GM18502 (cell line): ENCODE data around the gene SIAH2.
A peak's percentile ranks its signal among the peaks of the same experiment; 100 is the strongest.

Source experiments
- ATAC-seq: cut with Tn5 transposase; IDR thresholded peaks from one replicate; pipeline ENCODE4 v1.9.1; 2021; ENCODE audit warnings: mild to moderate bottlenecking; ENCODE audit not compliant: unreplicated experiment, poor library complexity

Gene SIAH2

DNA sequence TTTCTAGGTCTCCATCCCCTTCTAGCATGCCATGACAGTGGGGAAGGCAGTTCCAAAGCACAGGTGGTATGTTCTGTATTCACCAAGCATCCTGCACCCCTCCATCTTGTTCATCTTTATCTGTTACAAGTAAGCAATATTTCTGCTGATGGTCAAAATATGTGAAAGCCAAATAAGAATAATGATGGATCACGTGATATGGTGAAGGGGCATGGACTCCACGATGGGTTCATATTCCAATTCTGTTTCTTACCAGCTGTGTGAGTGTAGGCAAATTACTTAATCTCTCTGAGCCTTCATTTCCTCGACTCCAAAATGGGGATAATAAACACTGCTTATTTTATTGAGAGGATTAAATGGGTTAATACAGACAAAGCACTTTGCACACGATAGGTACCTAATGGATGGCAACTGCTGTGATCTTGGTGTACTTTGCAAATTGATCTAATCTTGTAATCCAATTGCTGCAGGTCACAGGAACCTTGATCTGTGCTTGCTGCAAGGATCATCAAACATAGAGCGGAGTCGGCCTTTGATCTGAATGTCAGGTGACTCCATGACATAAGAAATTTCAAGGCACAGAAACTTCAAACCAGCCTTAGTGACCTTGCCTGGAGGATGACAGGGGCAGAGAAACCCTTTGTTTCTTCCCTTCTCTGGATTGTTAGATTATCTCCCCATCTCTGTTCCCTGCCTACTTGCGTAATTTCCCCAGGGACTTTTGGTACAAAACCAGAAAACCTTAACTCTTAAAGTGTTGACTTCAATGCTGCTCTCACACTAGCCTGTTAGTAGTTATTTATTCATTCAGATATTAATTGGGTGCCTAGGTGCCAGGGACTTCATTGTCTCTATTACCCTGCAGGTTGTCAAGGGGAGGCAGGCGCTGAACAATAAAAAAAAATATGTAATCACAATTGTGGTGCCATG, 25.8 kb downstream of the SIAH2 start:
- ATAC-seq: no peak

DNA sequence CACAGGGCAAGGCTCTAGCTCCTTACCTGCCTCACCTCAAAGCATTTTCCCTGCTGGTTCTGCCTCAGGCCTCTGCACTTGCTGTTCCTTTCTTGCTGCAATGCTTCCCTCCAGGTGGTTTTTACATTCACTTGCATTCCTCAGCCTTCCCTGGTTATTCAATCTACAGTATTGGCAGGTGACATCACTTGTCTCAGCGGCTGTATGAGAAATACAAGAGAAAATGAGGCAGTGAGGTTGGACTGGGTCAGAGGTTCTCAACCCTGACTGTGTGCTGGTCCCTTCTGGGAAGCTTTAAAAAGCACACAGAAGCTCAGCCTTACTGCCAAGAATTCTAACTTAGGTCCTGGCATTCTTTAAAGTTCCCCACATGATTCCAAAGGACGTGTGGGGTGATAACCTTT, 26.7 kb downstream of the SIAH2 start:
- ATAC-seq: no peak

DNA sequence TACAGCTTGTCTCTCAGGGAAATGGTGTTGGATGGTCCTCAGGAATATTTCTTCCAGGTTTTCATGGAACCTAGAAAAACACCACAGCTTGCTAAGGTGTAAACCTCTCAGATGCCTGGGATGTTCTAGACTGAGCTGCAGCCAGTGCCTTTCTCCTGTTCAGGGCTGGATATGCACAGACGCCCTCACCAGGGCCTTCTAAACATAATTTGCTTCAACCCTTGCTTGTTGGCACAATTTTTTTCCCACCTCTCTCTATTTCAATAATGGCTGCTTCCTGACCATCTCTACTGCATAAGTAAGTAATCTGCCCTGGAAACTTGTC, 28.2 kb downstream of the SIAH2 start:
- no peak for ATAC-seq

DNA sequence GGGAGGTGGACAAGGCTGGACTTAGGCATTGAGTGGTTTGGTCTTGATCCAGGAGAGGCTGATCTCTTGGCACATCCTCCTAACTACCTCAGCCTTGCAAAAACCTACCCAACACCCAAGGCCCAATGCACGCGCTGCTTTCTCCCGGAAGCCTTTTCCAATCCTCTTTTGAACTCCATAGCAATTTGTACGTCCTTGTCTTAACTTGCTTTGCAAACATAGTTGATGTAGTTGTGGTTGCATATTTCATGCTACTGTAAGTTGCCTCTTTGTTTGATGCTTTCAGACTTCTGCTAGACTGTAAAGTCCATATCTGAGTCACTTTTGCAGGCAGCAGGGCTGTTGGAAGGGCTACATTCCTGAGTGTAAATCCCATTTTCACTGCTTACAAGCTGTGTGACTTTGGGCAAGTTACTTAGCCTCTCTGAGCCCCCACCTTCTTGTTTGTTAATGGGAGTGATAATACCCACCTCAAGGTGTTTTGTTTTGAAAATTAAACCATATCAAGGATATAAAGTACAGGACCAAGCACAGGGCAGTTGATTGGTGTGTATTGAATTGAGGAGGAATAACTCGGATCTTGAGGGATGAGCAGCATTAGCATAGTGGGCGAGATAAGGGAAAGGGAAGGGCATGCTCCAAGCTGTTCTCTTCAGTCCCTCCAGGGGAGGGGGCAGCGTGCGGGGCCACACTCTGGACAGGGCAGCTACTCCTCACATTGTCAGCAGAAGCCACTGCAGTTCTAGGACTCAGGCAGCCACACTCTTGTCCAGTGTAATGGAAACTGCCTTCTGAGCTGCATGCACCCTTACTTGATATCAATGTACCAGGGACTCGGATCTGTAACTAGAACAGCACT, 28.8 kb downstream of the SIAH2 start:
- no peak for ATAC-seq

DNA sequence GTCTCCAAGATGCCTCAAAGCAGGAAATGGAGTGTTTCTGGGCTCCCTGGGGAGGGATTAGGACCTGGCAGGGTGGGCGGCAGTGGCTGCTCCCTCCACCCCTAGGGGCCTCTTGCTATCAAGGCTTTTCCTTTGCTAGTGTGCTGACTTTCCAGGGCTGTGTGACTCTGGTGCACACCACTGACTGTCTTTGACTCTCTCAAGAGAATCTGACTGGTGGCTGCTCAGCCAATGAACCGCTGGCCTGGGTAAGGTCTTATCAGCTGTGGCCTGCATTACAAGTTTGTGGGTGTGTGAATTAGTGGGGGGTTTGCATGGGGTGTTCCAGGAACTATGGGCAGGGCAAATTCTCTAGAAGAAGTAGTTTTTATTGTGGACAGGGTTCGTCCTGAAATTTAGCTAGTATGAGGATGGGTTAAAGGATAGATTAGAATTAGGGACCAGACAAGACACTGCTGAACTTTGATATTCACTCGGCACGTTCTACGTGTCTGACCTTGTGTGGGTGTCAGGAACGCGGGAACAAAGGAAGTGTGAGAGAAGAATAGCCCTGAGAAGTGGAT, 29.5 kb downstream of the SIAH2 start:
- no peak for ATAC-seq

DNA sequence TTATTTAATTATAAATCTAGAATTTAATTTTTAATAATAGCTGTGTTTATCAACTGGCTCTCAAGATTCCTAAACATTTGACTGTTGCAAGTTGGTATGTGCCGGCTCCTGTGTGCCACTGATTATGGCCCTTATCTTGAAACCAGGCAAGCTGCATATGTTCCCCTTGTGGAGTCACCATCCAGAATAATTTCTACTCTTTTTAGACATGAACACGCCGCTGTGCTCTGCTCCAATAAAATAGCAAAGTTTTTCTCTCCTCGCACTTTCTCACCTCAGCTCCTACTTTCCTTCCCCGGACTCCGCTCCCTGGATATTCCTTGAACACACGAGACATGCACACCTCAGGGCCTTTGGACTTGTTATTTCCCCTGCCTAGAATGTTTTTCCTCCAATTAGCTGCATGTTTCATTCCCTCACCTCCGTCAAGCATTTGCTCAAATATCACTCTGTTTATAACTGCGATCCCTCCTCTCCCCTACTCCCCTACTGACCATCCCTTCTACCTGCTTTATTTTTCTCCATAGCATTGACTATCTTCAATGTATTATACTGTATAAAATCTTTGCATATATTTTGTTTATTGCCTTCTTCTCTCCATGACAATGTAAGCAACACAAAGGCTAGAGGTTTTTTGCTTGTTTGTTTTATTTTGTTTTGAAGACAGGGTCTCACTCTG, 33.1 kb downstream of the SIAH2 start:
- ATAC-seq: no peak

DNA sequence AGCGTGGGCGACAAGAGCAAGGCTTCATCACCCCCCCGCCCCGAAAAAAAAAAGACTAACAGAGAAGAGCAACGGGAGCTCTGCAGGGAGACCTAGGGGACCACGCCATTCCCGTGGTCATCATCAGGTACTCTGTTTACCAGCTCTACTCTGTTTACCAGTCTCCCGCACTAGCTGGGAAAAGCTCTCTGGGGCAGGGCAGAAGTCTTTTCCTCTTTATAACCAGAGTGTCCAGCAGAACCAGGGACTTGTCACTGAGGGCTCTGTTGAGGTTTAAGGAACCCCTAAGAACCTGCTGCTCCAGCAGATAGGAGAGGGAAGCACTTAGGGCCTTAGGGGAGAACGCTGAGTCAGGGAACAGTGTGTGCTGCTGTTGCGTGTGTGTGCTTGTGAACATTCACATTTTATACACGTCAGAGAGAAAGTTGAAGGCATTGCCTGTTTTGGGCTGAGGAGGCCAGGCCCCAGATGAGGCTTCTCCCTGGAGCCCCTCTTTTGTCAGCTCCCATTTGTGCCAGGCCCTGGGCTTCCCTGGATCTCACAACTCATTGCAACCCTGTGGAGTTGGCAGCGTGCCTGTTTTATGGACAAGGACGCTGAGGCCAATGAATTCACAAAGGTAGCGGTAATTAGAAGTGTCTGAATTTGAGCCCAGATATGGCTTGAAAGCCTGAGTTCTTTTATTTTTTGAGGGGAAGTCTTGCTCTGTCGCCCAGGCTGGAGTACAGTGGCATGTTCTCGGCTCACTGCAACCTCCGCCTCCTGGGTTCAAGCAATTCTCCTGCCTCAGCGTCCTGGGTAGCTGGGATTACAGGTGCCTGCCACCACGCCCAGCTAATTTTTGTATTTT, 35.1 kb downstream of the SIAH2 start:
- no peak for ATAC-seq

DNA sequence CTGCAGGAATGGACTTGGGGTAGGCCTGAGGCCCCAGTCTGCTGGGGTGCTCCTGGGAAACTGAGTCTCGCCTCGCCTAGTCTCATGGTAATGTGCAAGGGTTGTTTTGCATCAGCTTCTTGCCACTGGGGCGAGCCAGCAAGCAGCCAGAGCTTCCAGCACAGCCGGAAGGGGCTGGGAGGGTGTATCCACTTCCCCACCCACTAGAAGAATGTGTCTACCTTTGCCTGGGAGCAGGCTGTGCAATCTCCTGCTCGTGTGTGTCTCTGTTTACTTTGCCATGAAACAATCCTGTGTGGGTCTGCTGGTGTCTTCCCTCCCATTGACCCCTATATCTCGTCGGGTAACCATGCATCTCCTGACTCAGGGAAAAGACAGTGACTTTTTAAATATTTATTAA, 37.4 kb downstream of the SIAH2 start:
- ATAC-seq: no peak

DNA sequence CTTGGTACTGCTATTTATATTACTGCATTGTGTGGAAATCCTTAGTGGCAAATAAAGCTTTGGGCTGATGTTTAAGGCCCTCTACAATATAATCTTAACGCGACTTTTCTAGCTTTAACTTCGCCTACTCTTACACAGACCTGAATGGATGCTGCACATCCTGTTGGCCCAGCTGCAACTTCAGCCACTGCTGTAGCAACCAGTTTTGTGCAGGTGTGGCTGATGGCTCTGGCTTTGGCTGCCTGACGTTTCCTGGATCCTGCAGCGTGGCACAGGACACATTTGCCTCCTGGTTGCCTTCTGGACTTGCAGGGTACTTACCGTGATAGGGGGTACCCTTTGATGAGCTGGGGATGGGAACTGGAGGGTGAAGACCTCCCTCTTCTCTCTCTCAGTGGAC, 39.0 kb downstream of the SIAH2 start:
- ATAC-seq: no peak

DNA sequence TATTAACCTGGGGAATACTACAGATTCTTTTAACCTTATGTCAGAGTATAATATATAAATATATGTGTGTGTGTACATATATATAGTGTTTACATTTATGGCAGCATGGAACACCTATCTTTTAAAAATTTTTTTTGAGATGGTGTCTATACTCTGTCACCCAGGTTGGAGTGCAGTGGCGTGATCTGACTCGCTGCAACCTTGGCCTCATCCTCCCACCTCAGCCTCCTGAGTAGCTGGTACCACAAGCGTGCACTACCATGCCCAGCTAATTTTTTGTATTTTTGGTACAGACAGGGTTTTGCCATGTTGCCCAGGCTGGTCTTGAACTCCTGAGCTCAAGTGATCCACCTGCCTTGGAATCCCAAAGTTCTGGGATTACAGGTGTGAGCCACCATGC, 40.7 kb downstream of the SIAH2 start:
- no peak for ATAC-seq

DNA sequence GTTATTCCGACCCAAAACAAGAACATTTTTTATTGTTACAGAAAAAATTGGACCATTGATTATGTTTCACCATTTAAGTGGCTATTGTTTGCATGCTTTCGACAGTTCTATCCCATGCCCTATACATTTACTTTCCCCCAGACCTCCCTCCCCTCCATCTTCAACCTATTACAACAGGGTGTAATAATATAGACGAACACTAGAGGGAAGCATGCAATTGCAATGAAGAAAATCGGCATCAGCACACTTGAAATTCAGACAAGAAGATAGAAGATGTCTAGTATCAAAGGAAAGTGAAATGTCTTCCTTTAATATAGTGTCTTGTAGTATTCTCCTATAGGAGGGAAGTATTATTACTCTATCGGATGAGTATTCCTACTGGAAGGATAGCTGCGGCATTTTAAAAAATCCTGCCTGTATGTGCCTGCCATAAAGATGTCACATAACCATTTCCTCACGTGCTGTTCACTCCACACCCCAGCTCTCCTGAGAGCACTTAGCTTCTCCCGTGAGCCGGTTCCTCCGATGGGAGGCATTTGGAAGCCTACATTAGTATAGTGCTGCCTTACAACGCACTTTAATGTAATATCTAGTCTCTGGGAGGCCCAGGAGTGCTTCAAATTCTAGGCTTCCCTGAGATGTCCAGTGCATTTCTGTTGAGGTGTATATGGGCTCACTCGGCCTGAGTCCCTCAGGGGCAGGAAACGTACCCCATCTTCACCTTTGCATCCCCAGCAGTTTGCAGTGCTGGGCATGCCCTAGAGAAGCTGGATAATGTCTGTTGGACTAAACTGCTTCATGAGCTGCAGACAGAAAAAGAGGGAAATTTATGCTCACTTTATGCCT, 41.5 kb downstream of the SIAH2 start:
- ATAC-seq: peak; percentile 84

DNA sequence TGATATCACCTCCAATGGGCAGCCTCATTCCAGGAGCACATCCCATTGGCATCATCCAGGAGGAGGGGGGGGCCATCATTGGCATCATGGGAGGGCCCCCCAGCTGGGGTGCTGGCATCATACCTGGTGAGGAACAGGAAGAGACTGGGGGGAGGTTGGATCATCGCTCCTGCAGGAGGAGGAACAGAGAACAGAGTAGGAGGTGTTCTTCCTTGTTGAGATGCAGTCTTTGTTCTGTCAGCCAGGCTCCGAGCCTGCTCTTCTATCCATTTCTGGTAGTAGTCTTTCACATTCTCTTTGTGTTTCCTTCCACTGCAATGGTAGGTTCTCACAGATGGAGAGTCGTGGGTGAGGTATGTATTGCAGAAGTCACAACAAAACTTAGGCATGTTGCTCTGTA, 42.5 kb downstream of the SIAH2 start:
- ATAC-seq: no peak

DNA sequence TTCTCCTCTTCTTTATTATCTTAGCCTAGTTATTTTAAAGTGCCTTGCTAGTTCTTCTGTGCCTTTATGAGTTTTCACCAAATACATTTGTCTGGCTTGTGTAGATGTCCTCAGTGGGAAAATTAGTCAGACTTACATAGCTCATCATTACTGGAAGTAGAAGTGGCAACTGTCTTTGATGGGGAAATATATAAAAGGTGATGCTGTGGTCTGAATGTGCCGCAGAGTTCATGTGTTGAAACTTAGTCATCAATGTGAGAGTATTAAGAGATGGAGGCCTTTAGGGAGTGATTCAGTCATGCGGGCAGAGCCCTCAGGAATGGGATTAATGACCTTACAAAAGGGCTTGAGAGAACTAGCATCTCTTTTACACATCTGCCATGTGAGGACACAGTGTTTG, 52.9 kb downstream of the SIAH2 start:
- no peak for ATAC-seq

DNA sequence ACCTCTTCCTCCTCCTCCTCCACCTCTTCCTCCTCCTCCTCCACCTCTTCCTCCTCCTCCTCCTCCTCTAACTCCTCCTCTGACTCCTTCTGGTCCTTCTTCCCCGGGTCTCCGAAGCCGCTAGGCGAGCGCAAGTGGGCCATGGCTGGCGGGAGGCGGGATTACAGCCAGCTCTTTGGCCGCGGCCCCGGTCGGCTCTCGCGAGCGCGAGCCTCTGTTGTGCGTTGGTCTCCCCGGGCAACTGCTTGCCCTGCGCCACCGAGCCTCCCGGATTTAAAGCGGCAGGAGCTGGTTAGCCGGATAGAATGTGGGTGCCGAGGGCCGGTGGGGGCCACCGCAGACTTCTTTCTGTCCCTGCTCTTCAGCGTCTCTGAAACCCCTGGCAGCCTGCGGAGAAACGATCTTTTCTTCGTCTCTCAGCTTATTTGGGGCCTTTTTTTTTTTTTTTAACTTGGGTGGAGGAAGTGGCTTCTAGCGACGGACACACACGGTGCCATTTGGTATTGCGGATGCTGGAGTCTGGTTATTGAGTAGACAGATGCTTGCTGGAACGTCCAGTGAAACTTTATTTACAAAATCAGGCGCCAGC, 59.1 kb downstream of the SIAH2 start, which contains the start of gene ERICH6:
Gene ERICH6 (minus strand): TSS at position 165 of the 589 bp plus-strand sequence. CDS start 22 bp downstream, at position 143.
- ATAC-seq: peak; percentile 99

DNA sequence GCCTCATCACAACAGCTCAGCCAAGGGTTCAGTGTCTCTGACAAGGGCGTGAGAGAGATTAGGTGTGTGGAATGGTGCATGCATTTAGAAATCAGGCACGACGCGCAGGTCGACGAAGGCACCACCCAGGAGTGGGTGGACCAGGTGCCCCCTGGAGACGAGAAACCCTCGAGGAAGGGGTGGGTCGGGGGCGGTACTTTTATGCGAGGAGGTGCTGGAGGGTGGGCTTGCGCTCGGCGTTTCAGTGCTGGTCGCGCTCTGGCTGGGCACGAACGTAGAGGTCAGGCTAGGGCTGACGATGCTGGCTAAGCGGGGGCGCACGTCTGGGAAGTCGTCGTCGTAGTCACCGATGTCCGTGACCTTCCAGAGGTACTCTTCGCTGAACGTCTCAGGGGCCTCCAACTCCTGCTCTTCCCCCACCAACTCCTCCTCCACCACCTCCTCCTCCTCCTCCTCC, 59.6 kb downstream of the SIAH2 start:
- ATAC-seq: peak; percentile 28

DNA sequence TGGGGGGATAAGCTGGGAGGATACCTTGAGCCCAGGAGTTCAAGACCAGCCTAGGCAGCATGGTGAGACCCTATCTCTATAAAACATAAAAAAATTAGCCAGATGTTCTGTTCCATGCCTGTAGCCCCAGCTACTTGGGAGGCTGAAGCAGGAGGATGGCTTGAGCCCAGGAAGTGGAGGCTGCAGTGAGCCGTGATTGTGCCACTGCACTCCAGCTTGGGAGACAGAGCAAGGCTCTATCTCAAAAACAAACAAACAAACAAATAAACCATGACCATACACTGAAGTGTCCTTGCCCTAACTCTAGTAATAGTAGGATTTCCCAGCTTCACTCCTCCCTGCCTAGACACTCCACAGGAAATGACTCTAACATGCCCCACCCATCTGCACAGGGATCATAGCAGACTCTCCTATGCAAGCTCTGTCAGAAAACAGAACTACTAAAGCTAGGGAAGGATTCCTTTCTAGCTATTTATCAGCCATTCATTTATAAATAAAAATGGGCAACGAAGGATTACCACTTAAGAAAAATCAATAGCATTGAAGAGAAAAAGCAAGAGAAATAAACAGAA, 63.8 kb downstream of the SIAH2 start:
- no peak for ATAC-seq

DNA sequence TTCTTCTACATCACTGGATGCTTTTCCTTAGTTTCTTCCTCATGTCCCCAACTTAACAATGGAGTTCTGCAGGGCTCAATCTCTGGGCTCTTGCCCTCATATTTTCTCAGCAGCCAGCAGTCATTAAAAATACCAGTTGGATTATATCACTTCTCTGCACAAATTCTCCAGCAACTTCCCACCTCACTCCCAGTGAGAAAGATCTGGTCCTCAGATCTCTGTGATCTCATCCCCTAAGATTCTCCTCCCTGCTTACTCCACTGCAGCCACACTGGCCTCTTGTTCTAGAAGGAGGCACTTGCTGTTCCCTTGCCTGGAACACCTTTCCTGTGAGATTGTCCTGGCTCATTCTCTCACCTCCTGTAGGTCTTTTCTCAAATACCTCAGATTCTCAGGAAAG, 65.3 kb downstream of the SIAH2 start:
- no peak for ATAC-seq
